K562 (cell line): ENCODE results near the gene LATS2.

ENCODE experiments used
- BCL6 ChIP-seq: fragments of 250-450 bp; sonication (Bioruptor Pico); IDR thresholded peaks from 2 replicates; pipeline ENCODE4 v1.4.0; 2020
- BCOR ChIP-seq: fragments of 450-650 bp; IDR thresholded peaks from 2 replicates; pipeline ENCODE4 v1.6.1; 2016
- CLOCK ChIP-seq: fragments of 250-450 bp; sonication (Bioruptor Pico); IDR thresholded peaks from 2 replicates; pipeline ENCODE4 v1.4.0; 2020; ENCODE audit warnings: mild to moderate bottlenecking, moderate library complexity, borderline replicate concordance
- CTCF ChIP-seq, 3 experiments: IDR thresholded peaks in 2 of 3; conservative IDR thresholded peaks in 1 of 3; 2 replicates each; pipeline ENCODE4 v1.5.1; 2011 to 2012; ENCODE audit warnings: low read length in 3 of 3, mild to moderate bottlenecking in 3 of 3, control low read depth in 2 of 3, improper control_type of control experiment in 1 of 3, inconsistent platforms in 1 of 3, low read depth in 1 of 3, mixed read lengths in 1 of 3, moderate library complexity in 1 of 3; ENCODE audit not compliant: insufficient read depth in 2 of 3
- EZH2 ChIP-seq: IDR thresholded peaks from 2 replicates; pipeline ENCODE4 v1.6.1; 2012; ENCODE audit warnings: low read depth, mild to moderate bottlenecking, inconsistent platforms, low read length, borderline replicate concordance
- HDAC2 ChIP-seq: fragments of 450-650 bp; IDR thresholded peaks from 2 replicates; pipeline ENCODE4 v1.6.1; 2016; ENCODE audit warnings: mild to moderate bottlenecking
- MAZ ChIP-seq, 2 experiments: fragments of 450-650 bp in 1 of 2; sonication (generic) in 1 of 2; formaldehyde crosslinking; IDR thresholded peaks in 1 of 2; conservative IDR thresholded peaks in 1 of 2; 2 replicates each; pipeline versions ENCODE4 v1.4.0 to v1.5.0; 2020; ENCODE audit warnings: mild to moderate bottlenecking in 1 of 2, missing genetic modification reagents in 1 of 2
- MYC ChIP-seq, 2 experiments: fragments of 250-450 bp in 1 of 2; sonication (Bioruptor Pico) in 1 of 2; IDR thresholded peaks; 2 replicates each; pipeline versions ENCODE4 v1.5.1 to v1.6.1; 2012 to 2021; ENCODE audit warnings: low read depth in 2 of 2, borderline replicate concordance in 1 of 2, improper control_type of control experiment in 1 of 2, low read length in 1 of 2, mild to moderate bottlenecking in 1 of 2, moderate library complexity in 1 of 2
- NFYB ChIP-seq: IDR thresholded peaks from 2 replicates; pipeline ENCODE4 v1.6.1; 2011; ENCODE audit warnings: mild to moderate bottlenecking, moderate library complexity; ENCODE audit not compliant: insufficient read length; ENCODE audit errors: extremely low read depth
- POLR2A ChIP-seq: fragments of 450-650 bp; conservative IDR thresholded peaks from 2 replicates; pipeline ENCODE4 v1.6.1; 2016
- RBM22 ChIP-seq: fragments of 200-400 bp; formaldehyde crosslinking; IDR thresholded peaks from 2 replicates; pipeline ENCODE4 v1.6.1; 2018; ENCODE audit warnings: low read length, low read depth; ENCODE audit not compliant: poor library complexity, severe bottlenecking
- SIX5 ChIP-seq, 2 experiments: IDR thresholded peaks; 2 replicates each; pipeline ENCODE4 v1.6.1; 2011; ENCODE audit warnings: low read length in 2 of 2, borderline replicate concordance in 1 of 2, low read depth in 1 of 2, mild to moderate bottlenecking in 1 of 2, moderate library complexity in 1 of 2; ENCODE audit not compliant: insufficient read depth in 1 of 2
- TF ChIP-seq, protein P1 (sequence below), 2 experiments: fragments of 450-650 bp in 1 of 2; sonication (generic) in 1 of 2; formaldehyde crosslinking in 1 of 2; IDR thresholded peaks in 1 of 2; conservative IDR thresholded peaks in 1 of 2; 2 replicates each; pipeline versions ENCODE4 v1.6.1 to v1.8.1; 2016 to 2023; ENCODE audit warnings: mild to moderate bottlenecking in 2 of 2, moderate library complexity in 2 of 2, inconsistent platforms in 1 of 2, missing genetic modification reagents in 1 of 2
- TF ChIP-seq, protein P2 (sequence below): sonication (generic); formaldehyde crosslinking; IDR thresholded peaks from 2 replicates; pipeline ENCODE4 v1.8.1; 2022; ENCODE audit warnings: missing genetic modification reagents

DNA sequence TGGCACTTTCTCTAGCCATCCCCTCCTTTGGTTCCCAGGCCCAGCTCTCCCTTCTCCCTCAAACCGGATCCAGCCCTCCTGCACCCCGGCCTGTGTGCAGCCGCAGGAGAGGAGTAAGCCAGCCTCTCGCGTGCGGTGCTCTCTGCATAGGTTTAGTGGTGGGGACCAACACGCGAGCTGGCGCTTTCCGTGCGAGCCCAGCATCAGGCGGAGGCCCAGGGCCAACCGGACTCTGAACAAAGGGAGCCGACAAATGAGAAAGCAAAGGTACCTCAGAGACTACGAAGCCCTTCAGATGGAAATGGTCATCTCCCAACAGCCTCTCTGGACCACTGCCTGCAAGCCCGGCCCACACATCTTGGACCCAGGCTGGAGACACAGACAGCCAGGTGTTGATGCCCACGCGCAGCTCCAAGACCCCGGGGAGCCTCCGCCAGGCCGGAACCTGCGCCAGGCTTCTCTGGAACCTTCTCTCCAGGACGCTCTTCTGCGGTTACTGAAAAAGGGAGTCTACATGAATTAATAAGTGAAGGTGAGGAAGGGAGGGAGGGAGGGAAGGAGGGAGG lies 16.5 kb upstream of the LATS2 start:
- TF ChIP-seq SIX5 (IDR thresholded peaks at IDR 0.05; ENCODE audit: borderline replicate concordance in 1 of 2, insufficient read depth in 1 of 2, low read depth in 1 of 2, low read length in 2 of 2): no peak
- TF ChIP-seq RBM22: no peak
- TF ChIP-seq BCL6 (CRISPR knock-in tag): no peak
- TF ChIP-seq MYC (IDR thresholded peaks at IDR 0.05; ENCODE audit: low read depth, low read length): no peak
- no peak for TF ChIP-seq MYC (CRISPR knock-in tag; IDR thresholded peaks at IDR 0.05; ENCODE audit: borderline replicate concordance, low read depth)
- TF ChIP-seq POLR2A: no peak
- no peak for TF ChIP-seq MAZ (CRISPR knock-in tag; conservative IDR thresholded peaks at IDR 0.05 in 1 of 2, IDR thresholded peaks at IDR 0.05 in 1 of 2)
- no peak for TF ChIP-seq CLOCK (CRISPR knock-in tag)
- TF ChIP-seq CTCF (IDR thresholded peaks at IDR 0.05 in 2 of 3, conservative IDR thresholded peaks at IDR 0.05 in 1 of 3; ENCODE audit: insufficient read depth in 2 of 3, low read depth in 1 of 3, low read length in 3 of 3): no peak
- no peak for TF ChIP-seq BCOR
- no peak for TF ChIP-seq HDAC2
- TF ChIP-seq EZH2: no peak
- TF ChIP-seq, protein P1, sequence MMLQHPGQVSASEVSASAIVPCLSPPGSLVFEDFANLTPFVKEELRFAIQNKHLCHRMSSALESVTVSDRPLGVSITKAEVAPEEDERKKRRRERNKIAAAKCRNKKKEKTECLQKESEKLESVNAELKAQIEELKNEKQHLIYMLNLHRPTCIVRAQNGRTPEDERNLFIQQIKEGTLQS (IDR thresholded peaks at IDR 0.05): no peak
- TF ChIP-seq, protein P1 (CRISPR knock-in tag; conservative IDR thresholded peaks at IDR 0.05): no peak
- TF ChIP-seq, protein P2, sequence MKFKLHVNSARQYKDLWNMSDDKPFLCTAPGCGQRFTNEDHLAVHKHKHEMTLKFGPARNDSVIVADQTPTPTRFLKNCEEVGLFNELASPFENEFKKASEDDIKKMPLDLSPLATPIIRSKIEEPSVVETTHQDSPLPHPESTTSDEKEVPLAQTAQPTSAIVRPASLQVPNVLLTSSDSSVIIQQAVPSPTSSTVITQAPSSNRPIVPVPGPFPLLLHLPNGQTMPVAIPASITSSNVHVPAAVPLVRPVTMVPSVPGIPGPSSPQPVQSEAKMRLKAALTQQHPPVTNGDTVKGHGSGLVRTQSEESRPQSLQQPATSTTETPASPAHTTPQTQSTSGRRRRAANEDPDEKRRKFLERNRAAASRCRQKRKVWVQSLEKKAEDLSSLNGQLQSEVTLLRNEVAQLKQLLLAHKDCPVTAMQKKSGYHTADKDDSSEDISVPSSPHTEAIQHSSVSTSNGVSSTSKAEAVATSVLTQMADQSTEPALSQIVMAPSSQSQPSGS (CRISPR knock-in tag): no peak
- TF ChIP-seq NFYB: no peak
